ENCODE data around the gene FADD. TPM values are rescaled to one million over a fixed set of nuclear protein-coding genes. Genes with fewer than 3 reads are reported as not detected.

FADD gene
- total RNA-seq, 1 experiment from 2014 or later = 19.8 TPM

DNA sequence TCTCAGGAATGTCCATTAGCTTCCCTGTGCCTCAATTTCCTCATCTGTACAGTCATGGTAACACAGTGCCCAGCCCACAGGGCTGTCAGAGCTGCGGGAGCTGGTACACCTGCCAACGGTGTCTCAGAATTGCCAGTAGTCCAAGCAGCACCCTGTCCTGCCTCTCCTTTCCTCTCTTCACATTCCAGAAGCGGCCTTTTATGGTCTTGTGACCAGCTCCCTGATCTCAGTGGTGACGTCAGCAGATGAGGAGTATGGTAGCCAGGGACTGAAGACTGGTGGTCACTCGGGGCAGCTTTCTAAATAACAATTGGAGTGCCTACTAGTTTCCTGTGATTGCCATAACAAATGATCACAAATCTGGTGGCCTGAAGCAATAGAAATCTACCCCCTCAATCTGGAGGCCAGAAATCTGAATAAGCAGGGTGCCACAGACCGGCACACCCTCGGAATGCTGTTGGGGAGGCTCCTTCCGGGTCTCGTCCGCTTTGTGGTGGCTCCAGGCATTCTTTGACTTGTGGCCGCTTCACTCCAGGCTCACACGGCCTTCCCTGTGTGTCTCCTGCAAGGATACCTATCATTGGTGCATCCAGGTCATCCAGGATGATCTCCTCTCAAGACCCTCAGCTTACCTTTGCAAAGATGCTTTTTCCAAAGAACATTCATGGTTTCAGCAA lies 2.1 kb downstream of the FADD start:
- no peak overlapping the region for H3K9ac ChIP-seq (ENCODE audit: low read length)
- no peaks in the 10 kb centered on the region for H3K9me2 ChIP-seq (replicated peaks; ENCODE audit: insufficient read depth, low read length)
- H3K36me3 ChIP-seq (ENCODE audit: insufficient read depth, low read length) = peaks cover 12% of the 10 kb centered on the region; the same call in 1 of the 2 replicates
- peaks cover 14% of the 10 kb centered on the region for H3K4me1 ChIP-seq (ENCODE audit: low read length)
- no peak overlapping the region for H3K4me3 ChIP-seq (ENCODE audit: low read length)
- DNase-seq = no peak
- H3K9me3 ChIP-seq (ENCODE audit: low read length) = no peaks in the 10 kb centered on the region
- H3K4me2 ChIP-seq (ENCODE audit: low read depth, low read length, poor library complexity, severe bottlenecking) = peak overlapping the region; percentile 90
- H4K20me1 ChIP-seq (ENCODE audit: insufficient read depth, low read depth, low read length) = peaks cover 41% of the 10 kb centered on the region
- H2AFZ ChIP-seq (ENCODE audit: low read length) = no peak overlapping the region
- peaks cover 28% of the 10 kb centered on the region for H3K79me2 ChIP-seq (ENCODE audit: low read length)
- H3K27me3 ChIP-seq (ENCODE audit: low read length) = no peaks in the 10 kb centered on the region
- no peak overlapping the region for H3K27ac ChIP-seq (ENCODE audit: low read length)

- Histone ChIP-seq H2AFZ (ENCODE audit: low read length) (no peak overlapping the region), H3K9ac (ENCODE audit: low read length) (no peak overlapping the region), H3K4me1 (ENCODE audit: low read length) (peaks cover 14% of the 10 kb centered on the region), H3K9me2 (replicated peaks; ENCODE audit: insufficient read depth, low read length) (no peaks in the 10 kb centered on the region), H3K27ac (ENCODE audit: low read length) (no peak overlapping the region), H3K4me3 (ENCODE audit: low read length) (no peak overlapping the region), H4K20me1 (ENCODE audit: insufficient read depth, low read depth, low read length) (peaks cover 41% of the 10 kb centered on the region), H3K36me3 (ENCODE audit: insufficient read depth, low read length) (peaks cover 12% of the 10 kb centered on the region; the same call in 1 of the 2 replicates), H3K27me3 (ENCODE audit: low read length) (no peaks in the 10 kb centered on the region), H3K79me2 (ENCODE audit: low read length) (peaks cover 28% of the 10 kb centered on the region), H3K9me3 (ENCODE audit: low read length) (no peaks in the 10 kb centered on the region), H3K4me2 (ENCODE audit: low read depth, low read length, poor library complexity, severe bottlenecking) (no peak overlapping the region)
- DNase-seq = no peak
Measured at GRCh38 chr11:70205766-70206165, 2.7 kb downstream of the FADD start.

- Histone ChIP-seq H4K20me1 (ENCODE audit: insufficient read depth, low read depth, low read length) (peaks cover 41% of the 10 kb centered on the region), H2AFZ (ENCODE audit: low read length) (no peak overlapping the region), H3K9me3 (ENCODE audit: low read length) (no peaks in the 10 kb centered on the region), H3K9me2 (replicated peaks; ENCODE audit: insufficient read depth, low read length) (no peaks in the 10 kb centered on the region), H3K27me3 (ENCODE audit: low read length) (no peaks in the 10 kb centered on the region), H3K27ac (ENCODE audit: low read length) (no peak overlapping the region), H3K79me2 (ENCODE audit: low read length) (peaks cover 28% of the 10 kb centered on the region), H3K9ac (ENCODE audit: low read length) (no peak overlapping the region), H3K4me2 (ENCODE audit: low read depth, low read length, poor library complexity, severe bottlenecking) (no peak overlapping the region), H3K4me1 (ENCODE audit: low read length) (peaks cover 14% of the 10 kb centered on the region), H3K4me3 (ENCODE audit: low read length) (no peak overlapping the region), H3K36me3 (ENCODE audit: insufficient read depth, low read length) (peaks cover 12% of the 10 kb centered on the region; the same call in 1 of the 2 replicates)
- no peak for DNase-seq
Measured at GRCh38 chr11:70206226-70206981, 3.3 kb downstream of the FADD start.

- no peaks in the 10 kb centered on the region for H3K9me2 ChIP-seq (replicated peaks; ENCODE audit: insufficient read depth, low read length)
- peaks cover 14% of the 10 kb centered on the region for H3K4me1 ChIP-seq (ENCODE audit: low read length)
- H3K9ac ChIP-seq (ENCODE audit: low read length) = no peak overlapping the region
- no peak for DNase-seq
- H3K4me3 ChIP-seq (ENCODE audit: low read length) = no peak overlapping the region
- H3K4me2 ChIP-seq (ENCODE audit: low read depth, low read length, poor library complexity, severe bottlenecking) = no peak overlapping the region
- H3K79me2 ChIP-seq (ENCODE audit: low read length) = peaks cover 28% of the 10 kb centered on the region
- no peaks in the 10 kb centered on the region for H3K9me3 ChIP-seq (ENCODE audit: low read length)
- H4K20me1 ChIP-seq (ENCODE audit: insufficient read depth, low read depth, low read length) = peaks cover 41% of the 10 kb centered on the region
- H3K27me3 ChIP-seq (ENCODE audit: low read length) = no peaks in the 10 kb centered on the region
- no peak overlapping the region for H2AFZ ChIP-seq (ENCODE audit: low read length)
- peaks cover 12% of the 10 kb centered on the region; the same call in 1 of the 2 replicates for H3K36me3 ChIP-seq (ENCODE audit: insufficient read depth, low read length)
- H3K27ac ChIP-seq (ENCODE audit: low read length) = no peak overlapping the region
Measured at GRCh38 chr11:70206982-70207376, 3.9 kb downstream of the FADD start.

- DNase-seq = no peak
- peaks cover 28% of the 10 kb centered on the region for H3K79me2 ChIP-seq (ENCODE audit: low read length)
- no peak overlapping the region for H3K4me2 ChIP-seq (ENCODE audit: low read depth, low read length, poor library complexity, severe bottlenecking)
Measured at GRCh38 chr11:70207531-70208131, 4.5 kb downstream of the FADD start.

DNA sequence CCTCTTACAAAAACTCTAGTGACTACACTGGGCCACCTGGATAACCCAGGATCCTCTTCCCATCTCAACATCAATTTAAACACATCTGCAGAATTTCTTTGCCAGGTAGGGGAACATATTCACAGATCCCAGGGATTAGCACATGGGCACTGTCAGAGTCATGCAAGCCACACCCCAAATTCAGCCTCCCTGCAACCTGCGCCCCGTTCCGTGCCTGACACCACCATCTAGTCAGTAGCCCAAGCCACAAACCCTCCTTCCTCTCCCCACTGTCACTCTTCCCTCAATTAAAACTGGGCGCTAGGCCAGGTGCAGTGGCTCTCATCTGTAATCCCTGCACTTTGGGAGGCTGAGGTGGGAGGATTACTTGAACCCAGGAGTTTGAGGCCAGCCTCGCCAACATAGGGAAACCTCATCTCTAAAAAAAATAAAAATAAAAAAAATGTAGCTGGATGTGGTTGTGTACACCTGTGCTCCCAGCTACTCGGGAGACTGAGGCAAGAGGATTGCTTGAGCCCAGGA lies 6.4 kb downstream of the FADD start:
- H3K79me2 ChIP-seq (ENCODE audit: low read length) = peaks cover 15% of the 10 kb centered on the region
- H4K20me1 ChIP-seq (ENCODE audit: insufficient read depth, low read depth, low read length) = peaks cover 33% of the 10 kb centered on the region

More at GRCh38 chr11:70207531-70208131, 4.5 kb downstream of the FADD start:
- no peak overlapping the region for H2AFZ ChIP-seq (ENCODE audit: low read length)
- no peaks in the 10 kb centered on the region for H3K9me2 ChIP-seq (replicated peaks; ENCODE audit: insufficient read depth, low read length)
- peaks cover 41% of the 10 kb centered on the region for H4K20me1 ChIP-seq (ENCODE audit: insufficient read depth, low read depth, low read length)
- H3K27me3 ChIP-seq (ENCODE audit: low read length) = no peaks in the 10 kb centered on the region
- no peak overlapping the region for H3K27ac ChIP-seq (ENCODE audit: low read length)
- H3K4me1 ChIP-seq (ENCODE audit: low read length) = peaks cover 12% of the 10 kb centered on the region
- H3K9me3 ChIP-seq (ENCODE audit: low read length) = no peaks in the 10 kb centered on the region
- no peak overlapping the region for H3K9ac ChIP-seq (ENCODE audit: low read length)
- no peak overlapping the region for H3K4me3 ChIP-seq (ENCODE audit: low read length)
- peaks cover 12% of the 10 kb centered on the region; the same call in 1 of the 2 replicates for H3K36me3 ChIP-seq (ENCODE audit: insufficient read depth, low read length)

GRCh38 chr11:70210051-70210501 lies 7.0 kb downstream of the FADD start:
- H3K27me3 ChIP-seq (ENCODE audit: low read length) = no peaks in the 10 kb centered on the region
- no peak overlapping the region for H3K27ac ChIP-seq (ENCODE audit: low read length)
- no peak overlapping the region for H3K9ac ChIP-seq (ENCODE audit: low read length)
- H3K4me1 ChIP-seq (ENCODE audit: low read length) = no peaks in the 10 kb centered on the region
- H3K4me3 ChIP-seq (ENCODE audit: low read length) = no peak overlapping the region
- no peak overlapping the region for H3K4me2 ChIP-seq (ENCODE audit: low read depth, low read length, poor library complexity, severe bottlenecking)
- peaks cover 27% of the 10 kb centered on the region for H4K20me1 ChIP-seq (ENCODE audit: insufficient read depth, low read depth, low read length)
- H3K36me3 ChIP-seq (ENCODE audit: insufficient read depth, low read length) = peaks cover 12% of the 10 kb centered on the region; the same call in 1 of the 2 replicates
- no peaks in the 10 kb centered on the region for H3K9me2 ChIP-seq (replicated peaks; ENCODE audit: insufficient read depth, low read length)
- H2AFZ ChIP-seq (ENCODE audit: low read length) = no peak overlapping the region
- DNase-seq = no peak
- H3K9me3 ChIP-seq (ENCODE audit: low read length) = no peaks in the 10 kb centered on the region
- H3K79me2 ChIP-seq (ENCODE audit: low read length) = peaks cover 9% of the 10 kb centered on the region

More for the DNA sequence above, 6.4 kb downstream of the FADD start:
- Histone ChIP-seq H3K9me3 (ENCODE audit: low read length) (no peaks in the 10 kb centered on the region), H3K4me3 (ENCODE audit: low read length) (no peak overlapping the region), H3K9ac (ENCODE audit: low read length) (no peak overlapping the region), H3K4me2 (ENCODE audit: low read depth, low read length, poor library complexity, severe bottlenecking) (no peak overlapping the region), H3K27me3 (ENCODE audit: low read length) (no peaks in the 10 kb centered on the region), H2AFZ (ENCODE audit: low read length) (no peak overlapping the region), H3K27ac (ENCODE audit: low read length) (no peak overlapping the region), H3K9me2 (replicated peaks; ENCODE audit: insufficient read depth, low read length) (no peaks in the 10 kb centered on the region), H3K36me3 (ENCODE audit: insufficient read depth, low read length) (peaks cover 12% of the 10 kb centered on the region; the same call in 1 of the 2 replicates), H3K4me1 (ENCODE audit: low read length) (peaks cover 4% of the 10 kb centered on the region)
- no peak for DNase-seq

- H3K27me3 ChIP-seq (ENCODE audit: low read length) = no peaks in the 10 kb centered on the region
- peaks cover 9% of the 10 kb centered on the region; the same call in 1 of the 2 replicates for H3K36me3 ChIP-seq (ENCODE audit: insufficient read depth, low read length)
- H3K79me2 ChIP-seq (ENCODE audit: low read length) = peaks cover 4% of the 10 kb centered on the region
- H3K4me1 ChIP-seq (ENCODE audit: low read length) = no peaks in the 10 kb centered on the region
- no peaks in the 10 kb centered on the region for H3K9me2 ChIP-seq (replicated peaks; ENCODE audit: insufficient read depth, low read length)
- no peak overlapping the region for H2AFZ ChIP-seq (ENCODE audit: low read length)
- peaks cover 22% of the 10 kb centered on the region; the same call in 1 of the 2 replicates for H4K20me1 ChIP-seq (ENCODE audit: insufficient read depth, low read depth, low read length)
- H3K4me3 ChIP-seq (ENCODE audit: low read length) = no peak overlapping the region
- H3K4me2 ChIP-seq (ENCODE audit: low read depth, low read length, poor library complexity, severe bottlenecking) = no peak overlapping the region
- H3K9me3 ChIP-seq (ENCODE audit: low read length) = no peaks in the 10 kb centered on the region
- H3K9ac ChIP-seq (ENCODE audit: low read length) = no peak overlapping the region
- no peak for DNase-seq
- H3K27ac ChIP-seq (ENCODE audit: low read length) = no peak overlapping the region
Measured at GRCh38 chr11:70210530-70210929, 7.4 kb downstream of the FADD start.
